HepG2 (cell line): ENCODE results near the gene IL3RA.

Experiments used
- GTF2F1 ChIP-seq: fragments of 150-350 bp; IDR thresholded peaks from 2 replicates; pipeline ENCODE4 v1.6.1; 2014; ENCODE audit warnings: low read length
- NFE2L1 ChIP-seq: sonication (generic); formaldehyde crosslinking; IDR thresholded peaks from 2 replicates; pipeline ENCODE4 v1.4.0; 2020; ENCODE audit warnings: missing genetic modification reagents, mild to moderate bottlenecking, borderline replicate concordance

DNA sequence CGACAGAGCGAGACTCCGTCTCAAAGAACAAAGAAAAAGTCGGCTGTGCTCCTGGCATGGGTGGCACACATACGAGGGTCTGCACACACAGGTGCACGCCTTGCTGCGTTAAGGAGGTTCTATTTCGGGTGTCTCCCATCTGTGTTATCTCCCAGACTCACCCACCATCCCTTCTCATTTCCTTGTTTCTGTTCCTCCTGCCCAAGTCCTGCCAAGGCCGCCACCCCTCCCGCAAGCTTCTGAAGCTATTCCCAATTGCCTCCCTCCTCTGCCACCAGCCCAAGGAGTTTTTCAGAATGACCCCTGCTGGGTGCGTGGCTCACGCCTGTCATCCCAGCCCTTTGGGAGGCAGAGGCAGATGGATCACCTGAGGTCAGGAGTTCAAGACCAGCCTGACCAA is 6.0 kb upstream of the IL3RA start:
- TF ChIP-seq GTF2F1, result no peak
- no peak for TF ChIP-seq NFE2L1 (CRISPR knock-in tag)
